ENCODE measurements around the gene OPHN1. TPM values are rescaled to one million over a fixed set of nuclear protein-coding genes. Genes with fewer than 3 reads are reported as not detected.

Gene OPHN1
- total RNA-seq, 2 donors from 2014 or later = 2.3 to 4.3 TPM

GRCh38 chrX:68195561-68195960, 237.7 kb downstream of the OPHN1 start:
- intact Hi-C loops (cut with DNase I) = no loop called here
- H3K4me1 ChIP-seq = no peaks in the 10 kb centered on the region
- TF ChIP-seq POLR2A (IDR thresholded peaks at IDR 0.05) = no peak
- TF ChIP-seq, protein P1, sequence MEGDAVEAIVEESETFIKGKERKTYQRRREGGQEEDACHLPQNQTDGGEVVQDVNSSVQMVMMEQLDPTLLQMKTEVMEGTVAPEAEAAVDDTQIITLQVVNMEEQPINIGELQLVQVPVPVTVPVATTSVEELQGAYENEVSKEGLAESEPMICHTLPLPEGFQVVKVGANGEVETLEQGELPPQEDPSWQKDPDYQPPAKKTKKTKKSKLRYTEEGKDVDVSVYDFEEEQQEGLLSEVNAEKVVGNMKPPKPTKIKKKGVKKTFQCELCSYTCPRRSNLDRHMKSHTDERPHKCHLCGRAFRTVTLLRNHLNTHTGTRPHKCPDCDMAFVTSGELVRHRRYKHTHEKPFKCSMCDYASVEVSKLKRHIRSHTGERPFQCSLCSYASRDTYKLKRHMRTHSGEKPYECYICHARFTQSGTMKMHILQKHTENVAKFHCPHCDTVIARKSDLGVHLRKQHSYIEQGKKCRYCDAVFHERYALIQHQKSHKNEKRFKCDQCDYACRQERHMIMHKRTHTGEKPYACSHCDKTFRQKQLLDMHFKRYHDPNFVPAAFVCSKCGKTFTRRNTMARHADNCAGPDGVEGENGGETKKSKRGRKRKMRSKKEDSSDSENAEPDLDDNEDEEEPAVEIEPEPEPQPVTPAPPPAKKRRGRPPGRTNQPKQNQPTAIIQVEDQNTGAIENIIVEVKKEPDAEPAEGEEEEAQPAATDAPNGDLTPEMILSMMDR (IDR thresholded peaks at IDR 0.05) = no peak
- H3K27ac ChIP-seq = no peak overlapping the region
- H3K4me3 ChIP-seq = no peak overlapping the region
- H3K36me3 ChIP-seq (replicated peaks in 1 of 2; ENCODE audit: insufficient read depth in 1 of 2, low read depth in 2 of 2) = no peaks in the 10 kb centered on the region
- DNase-seq (no peak), ATAC-seq (no peak)
- H3K9me3 ChIP-seq = no peaks in the 10 kb centered on the region
- no peaks in the 10 kb centered on the region for H3K27me3 ChIP-seq

- H3K9me3 ChIP-seq = no peaks in the 10 kb centered on the region
- intact Hi-C loops (cut with DNase I) = no loop called here
- WGBS, 2 donors = 87 to 93% methylated on average over 2 of the region's 2 CpGs
- ATAC-seq (no peak), DNase-seq (no peak)
- H3K4me3 ChIP-seq = no peak overlapping the region
- H3K27ac ChIP-seq = no peak overlapping the region
- TF ChIP-seq, protein P1 (IDR thresholded peaks at IDR 0.05) = no peak
- TF ChIP-seq POLR2A (IDR thresholded peaks at IDR 0.05) = no peak
- no peaks in the 10 kb centered on the region for H3K36me3 ChIP-seq (replicated peaks in 1 of 2; ENCODE audit: insufficient read depth in 1 of 2, low read depth in 2 of 2)
- no peaks in the 10 kb centered on the region for H3K27me3 ChIP-seq
- no peaks in the 10 kb centered on the region for H3K4me1 ChIP-seq
These were observed 239.5 kb downstream of the OPHN1 start for GRCh38 chrX:68193786-68194185.

- H3K4me1 ChIP-seq = no peaks in the 10 kb centered on the region
- ATAC-seq (no peak), DNase-seq (no peak)
- 77 to 78% methylated on average over 3 of the region's 3 CpGs for WGBS, 2 donors
- H3K4me3 ChIP-seq = no peak overlapping the region
- H3K27me3 ChIP-seq = no peaks in the 10 kb centered on the region
- TF ChIP-seq POLR2A (IDR thresholded peaks at IDR 0.05) = no peak
- TF ChIP-seq, protein P1 (IDR thresholded peaks at IDR 0.05) = no peak
- no peaks in the 10 kb centered on the region for H3K9me3 ChIP-seq
- H3K27ac ChIP-seq = no peak overlapping the region
- no peaks in the 10 kb centered on the region for H3K36me3 ChIP-seq (replicated peaks in 1 of 2; ENCODE audit: insufficient read depth in 1 of 2, low read depth in 2 of 2)
- intact Hi-C loops (cut with DNase I) = no loop called here
These were observed 240.1 kb downstream of the OPHN1 start for GRCh38 chrX:68193234-68193633.

- WGBS, 2 donors = 83 to 93% methylated on average over 2 of the region's 2 CpGs
- Histone ChIP-seq H3K4me3 (no peak overlapping the region), H3K9me3 (no peaks in the 10 kb centered on the region), H3K27me3 (no peaks in the 10 kb centered on the region), H3K36me3 (replicated peaks in 1 of 2; ENCODE audit: insufficient read depth in 1 of 2, low read depth in 2 of 2) (no peaks in the 10 kb centered on the region), H3K27ac (no peak overlapping the region), H3K4me1 (no peaks in the 10 kb centered on the region)
- ATAC-seq (no peak), DNase-seq (no peak)
- TF ChIP-seq POLR2A (IDR thresholded peaks at IDR 0.05) = no peak
- TF ChIP-seq, protein P1 (IDR thresholded peaks at IDR 0.05) = no peak
- intact Hi-C loops (cut with DNase I) = no loop called here
These were observed 242.5 kb downstream of the OPHN1 start for GRCh38 chrX:68190799-68191198.

DNA sequence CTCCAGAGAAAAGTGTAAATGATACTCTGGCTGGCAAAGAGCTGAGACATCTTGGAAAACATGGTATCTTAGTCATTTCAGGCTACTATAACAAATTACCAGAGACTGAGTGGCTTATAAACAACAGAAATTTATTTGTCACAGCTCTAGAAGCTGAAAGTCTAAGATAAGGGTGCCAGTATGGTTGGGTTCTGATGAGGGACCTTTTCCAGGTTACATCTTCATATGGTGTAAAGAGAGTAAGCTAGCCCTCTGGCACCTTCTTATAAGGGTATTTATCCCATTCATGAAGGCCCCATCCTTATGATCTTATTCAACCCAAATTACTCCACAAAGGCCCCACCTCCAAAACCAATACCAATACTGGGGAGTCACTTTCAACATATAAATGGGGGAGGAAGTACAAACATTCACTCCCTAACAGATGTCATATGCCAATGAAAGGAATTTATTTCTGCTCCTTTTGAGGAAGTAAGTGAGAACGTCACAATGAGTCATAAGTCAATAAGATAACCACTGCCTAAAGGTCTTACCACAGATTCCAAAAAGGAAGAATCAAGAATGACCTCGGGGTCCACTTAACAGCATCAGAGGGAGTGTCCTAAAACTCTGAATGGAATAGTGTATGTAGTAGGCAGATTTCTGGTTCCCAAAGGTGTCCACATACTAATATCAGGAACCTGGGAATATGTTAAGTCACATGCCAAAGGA, 246.6 kb downstream of the OPHN1 start:
- no peak overlapping the region for H3K4me3 ChIP-seq
- H3K36me3 ChIP-seq (replicated peaks in 1 of 2; ENCODE audit: insufficient read depth in 1 of 2, low read depth in 2 of 2) = no peaks in the 10 kb centered on the region
- ATAC-seq (no peak), DNase-seq (no peak)
- no peaks in the 10 kb centered on the region for H3K4me1 ChIP-seq
- no peak for TF ChIP-seq POLR2A (IDR thresholded peaks at IDR 0.05)
- TF ChIP-seq, protein P1 (IDR thresholded peaks at IDR 0.05) = no peak
- WGBS, 2 donors = 24 to 36% methylated on average over 2 of the region's 2 CpGs
- no peaks in the 10 kb centered on the region for H3K27me3 ChIP-seq
- no peak overlapping the region for H3K27ac ChIP-seq
- H3K9me3 ChIP-seq = no peaks in the 10 kb centered on the region
- intact Hi-C loops (cut with DNase I) = no loop called here
